Lower lobe of right lung (tissue), 2 donors: Measurements from ENCODE around the gene FGF1. TPM values are rescaled to one million over a fixed set of nuclear protein-coding genes. Genes with fewer than 3 reads are reported as not detected.
A peak's percentile ranks its signal among the peaks of the same experiment; 100 is the strongest.

Source experiments
- ATAC-seq, 2 donors: fragments of 200-7000 bp; cut with Tn5 transposase; one replicate each; pipeline ENCODE4 v1.9.1; 2020 to 2022; ENCODE audit warnings: mild to moderate bottlenecking in 2 of 2, moderate library complexity in 2 of 2
- DNase-seq: peaks from one replicate; pipeline ENCODE4 v3.0.0-alpha.2; 2020
- H3K27ac ChIP-seq: fragments of 200-600 bp; one replicate; pipeline ENCODE4 v1.8.0; 2022
- H3K27me3 ChIP-seq: fragments of 200-600 bp; one replicate; pipeline ENCODE4 v1.8.0; 2022; ENCODE audit warnings: low read depth
- H3K36me3 ChIP-seq: fragments of 200-600 bp; one replicate; pipeline ENCODE4 v1.8.0; 2022; ENCODE audit warnings: mild to moderate bottlenecking
- H3K4me1 ChIP-seq: fragments of 200-600 bp; one replicate; pipeline ENCODE4 v1.8.0; 2022
- H3K4me3 ChIP-seq: fragments of 200-600 bp; one replicate; pipeline ENCODE4 v1.8.0; 2022; ENCODE audit warnings: mild to moderate bottlenecking
- H3K9me3 ChIP-seq: fragments of 200-600 bp; one replicate; pipeline ENCODE4 v1.8.0; 2022
- CTCF ChIP-seq: fragments of 200-600 bp; IDR thresholded peaks from one replicate; pipeline ENCODE4 v1.8.0; 2022; ENCODE audit warnings: antibody characterized with exemption, mild to moderate bottlenecking
- intact Hi-C: fragments of 100-400 bp; cut with DNase I; formaldehyde crosslinking; loops from one replicate; pipeline ENCODE4 v1.11.0; 2022
- total RNA-seq: library from RNA; stranded (reverse); fragmentation: NEBNext Ultra II Directional; extraction: Animal tissue kit (Norgen Biotek cat#: 25700); gene quantifications from one replicate; pipeline ENCODE4 v1.2.1, GENCODE V29; 2021
- donor health status: DM: no; HTN: yes; CAD: no; lungs with severe emphysema.

FGF1 gene
- total RNA-seq, 1 donor from 2014 or later, result 0.97 TPM

DNA sequence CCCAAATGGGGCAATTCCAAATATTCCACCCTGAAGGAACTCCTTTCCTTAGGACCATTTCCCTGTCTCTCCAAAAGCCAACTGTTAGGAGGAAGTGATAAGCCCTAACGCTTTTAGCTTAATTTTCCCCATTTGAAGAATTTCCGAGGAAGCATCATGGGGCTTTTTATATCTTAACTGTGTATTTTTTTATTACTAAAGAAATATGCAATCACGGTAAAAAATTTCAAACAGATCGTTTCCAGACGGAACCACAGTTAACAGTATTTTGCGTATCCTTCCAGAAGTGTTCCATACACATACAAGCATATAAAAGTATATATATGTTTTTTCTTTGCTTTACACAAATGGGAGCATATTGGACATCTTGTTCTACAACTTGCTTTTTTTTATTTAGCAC lies 133.8 kb downstream of the FGF1 start:
- no peak for DNase-seq
- H3K27me3 ChIP-seq, result peaks cover 18% of the 10 kb centered on the region
- no peak overlapping the region for H3K4me3 ChIP-seq
- TF ChIP-seq CTCF, result no peak
- peaks cover 20% of the 10 kb centered on the region for H3K4me1 ChIP-seq
- intact Hi-C loops, result no loop called here
- H3K36me3 ChIP-seq, result no peaks in the 10 kb centered on the region
- peak overlapping the region; percentile 36 for H3K27ac ChIP-seq
- H3K9me3 ChIP-seq, result no peaks in the 10 kb centered on the region
- ATAC-seq, result no peak

- Histone ChIP-seq H3K4me1 (peaks cover 20% of the 10 kb centered on the region), H3K4me3 (peak overlapping the region; percentile 25), H3K9me3 (no peaks in the 10 kb centered on the region), H3K27me3 (peaks cover 18% of the 10 kb centered on the region), H3K36me3 (no peaks in the 10 kb centered on the region), H3K27ac (peak overlapping the region; percentile 36)
- no peak for DNase-seq
- ATAC-seq, result no peak
- intact Hi-C loops, result no loop called here
- no peak for TF ChIP-seq CTCF
These were observed 134.4 kb downstream of the FGF1 start for GRCh38 chr5:142551338-142552067.

DNA sequence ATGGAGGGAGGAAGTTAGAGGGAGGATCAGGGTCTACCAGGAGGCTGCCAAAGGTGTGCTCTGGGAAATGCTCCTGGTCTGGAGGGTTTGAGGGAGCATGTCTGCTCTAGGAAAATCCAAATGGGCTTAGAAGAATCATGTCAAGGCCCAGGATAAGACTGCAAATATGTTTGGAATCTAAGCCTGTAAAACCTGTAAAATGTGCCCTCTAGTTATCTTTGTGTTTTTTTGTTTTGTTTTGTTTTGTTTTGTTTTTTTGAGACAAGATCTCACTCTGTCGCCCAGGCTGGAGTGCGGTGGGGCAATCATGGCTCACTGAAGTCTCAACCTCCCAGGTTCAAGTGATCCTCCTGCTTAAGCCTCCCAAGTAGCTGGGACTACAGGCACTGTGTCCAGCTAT lies 135.4 kb downstream of the FGF1 start:
- DNase-seq (no peak), ATAC-seq (no peak)
- H3K4me3 ChIP-seq, result no peak overlapping the region
- H3K36me3 ChIP-seq, result no peaks in the 10 kb centered on the region
- H3K9me3 ChIP-seq, result no peaks in the 10 kb centered on the region
- H3K27me3 ChIP-seq, result peaks cover 18% of the 10 kb centered on the region
- no peak for TF ChIP-seq CTCF
- no peak overlapping the region for H3K27ac ChIP-seq
- peaks cover 20% of the 10 kb centered on the region for H3K4me1 ChIP-seq
- intact Hi-C loops, result no loop called here

DNA sequence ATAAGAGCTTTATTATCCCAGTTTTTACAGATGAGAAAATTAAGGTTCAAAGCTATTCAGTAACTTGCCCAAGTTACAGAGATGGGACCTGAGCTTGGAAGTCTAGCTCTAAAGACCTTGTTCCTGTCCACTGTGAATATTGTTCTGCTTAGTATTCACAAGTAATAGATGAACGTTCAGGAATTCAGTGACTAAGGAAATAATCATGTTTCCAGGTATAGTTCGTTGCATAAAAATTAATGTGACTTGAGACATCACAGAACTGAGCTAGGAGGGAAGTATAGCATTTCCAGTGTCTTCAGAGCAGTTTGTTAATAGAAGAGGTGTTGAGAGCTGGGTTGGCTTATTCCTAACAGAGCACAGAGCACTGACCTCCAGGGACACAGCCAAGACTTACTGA lies 136.1 kb downstream of the FGF1 start:
- TF ChIP-seq CTCF, result no peak
- no peak overlapping the region for H3K27ac ChIP-seq
- ATAC-seq (no peak), DNase-seq (no peak)
- intact Hi-C loops, result loop anchor here (10.0 kb wide), 1 partner anchor 395 kb away; no protein-coding TSS in a partner anchor
- no peak overlapping the region for H3K4me3 ChIP-seq
- no peaks in the 10 kb centered on the region for H3K9me3 ChIP-seq
- peaks cover 18% of the 10 kb centered on the region for H3K27me3 ChIP-seq
- H3K36me3 ChIP-seq, result no peaks in the 10 kb centered on the region
- peaks cover 20% of the 10 kb centered on the region for H3K4me1 ChIP-seq

GRCh38 chr5:142548739-142549275 lies 137.1 kb downstream of the FGF1 start:
- ATAC-seq (peak; percentile 92 to 94), DNase-seq (no peak)
- H3K4me1 ChIP-seq, result peaks cover 20% of the 10 kb centered on the region
- H3K9me3 ChIP-seq, result no peaks in the 10 kb centered on the region
- intact Hi-C loops, result loop anchor here (10.0 kb wide), 1 partner anchor 394 kb away; no protein-coding TSS in a partner anchor
- no peak overlapping the region for H3K27ac ChIP-seq
- no peak overlapping the region for H3K4me3 ChIP-seq
- H3K36me3 ChIP-seq, result no peaks in the 10 kb centered on the region
- TF ChIP-seq CTCF, result peak; percentile 69
- H3K27me3 ChIP-seq, result peaks cover 18% of the 10 kb centered on the region
